Suprapubic skin (tissue), 4 donors: ENCODE results near the gene ERO1B.

Experiments
- EP300 ChIP-seq: sonication (generic); formaldehyde crosslinking; IDR thresholded peaks from one replicate; pipeline ENCODE4 v1.6.1; 2017; ENCODE audit warnings: antibody characterized with exemption
- POLR2AphosphoS5 ChIP-seq, 3 donors: sonication (generic); formaldehyde crosslinking; IDR thresholded peaks; one replicate each; pipeline ENCODE4 v1.6.1; 2017; ENCODE audit warnings: antibody characterized with exemption in 3 of 3

- TF ChIP-seq EP300 (no peak), POLR2AphosphoS5 (IDR thresholded peaks at IDR 0.05) (no peak)
Measured at GRCh38 chr1:236261033-236261432, 20.7 kb downstream of the ERO1B start.
